BJ (cell line): ENCODE results near the gene LMTK2. TPM values are rescaled to one million over a fixed set of nuclear protein-coding genes. Genes with fewer than 3 reads are reported as not detected.

Source experiments
- CTCF ChIA-PET: fragments of 350-600 bp; formaldehyde crosslinking; extraction: SDS; loops from one replicate; lab custom pipeline; 2021; ENCODE audit warnings: antibody characterized with exemption, inconsistent platforms; lab: Yijun Ruan, JAX
- POLR2A ChIA-PET: fragments of 300-600 bp; sonication (Branson Sonifier 250); formaldehyde crosslinking; extraction: SDS; loops from one replicate; lab custom pipeline; 2021; ENCODE audit warnings: antibody characterized with exemption; lab: Charles Lee
- DNase-seq: peaks from one replicate; pipeline ENCODE4 v3.0.0-alpha.2; 2011; ENCODE audit warnings: low read depth
- H3K27me3 ChIP-seq: 2 replicates; pipeline ENCODE4 v1.6.0; 2011; ENCODE audit warnings: low read length; ENCODE audit not compliant: control insufficient read depth, insufficient read depth
- H3K36me3 ChIP-seq: 2 replicates; pipeline ENCODE4 v1.5.1; 2011; ENCODE audit warnings: low read length; ENCODE audit not compliant: control insufficient read depth, insufficient read depth
- H3K4me3 ChIP-seq: 2 replicates; pipeline ENCODE4 v1.5.1; 2011; ENCODE audit warnings: low read depth, mild to moderate bottlenecking, control low read depth, low read length
- CTCF ChIP-seq: IDR thresholded peaks from 2 replicates; pipeline ENCODE4 v1.5.1; 2011; ENCODE audit warnings: low read depth, mild to moderate bottlenecking, control low read depth, inconsistent platforms, low read length, moderate library complexity; ENCODE audit not compliant: insufficient read depth
- polyA minus RNA-seq: library from RNA; depleted of rRNA, polyadenylated mRNA; stranded (reverse); fragments of >200 nt; gene quantifications from 2 replicates; pipeline ENCODE4 v1.2.3, GENCODE V29; 2011; rRNA and poly(A)+ RNA removed
- polyA plus RNA-seq: library from polyadenylated mRNA; depleted of rRNA; stranded (reverse); fragments of >200 nt; gene quantifications from 2 replicates; pipeline ENCODE4 v1.2.3, GENCODE V29; 2011; rRNA removed

The LMTK2 gene
- polyA plus RNA-seq (3.0 and 3.8 TPM in 2 replicates), polyA minus RNA-seq (7.2 and 7.7 TPM in 2 replicates)

- DNase-seq = peak; percentile 38
- ChIA-PET CTCF (interaction anchor here (0.9 to 3.8 kb wide), 13 partner anchors 9 to 85 kb away, joined by 3 to 102 read pairs (median 6); no protein-coding TSS in a partner anchor), POLR2A (no interaction called here)
- peak; percentile 96 for TF ChIP-seq CTCF
- Histone ChIP-seq H3K36me3 (no peaks in the 10 kb centered on the region), H3K4me3 (peak within 1 kb of the TSS; percentile 89), H3K27me3 (no peaks in the 10 kb centered on the region)
Measured at GRCh38 chr7:98106647-98107312, at the start of gene LMTK2. Gene LMTK2 (plus strand): TSS chr7:98106862. CDS start chr7:98107178, 316 bp downstream.

GRCh38 chr7:98057157-98057556, 49.5 kb upstream of the LMTK2 start:
- no peaks in the 10 kb centered on the region for H3K27me3 ChIP-seq
- H3K4me3 ChIP-seq = no peak overlapping the region
- CTCF ChIA-PET = no interaction called here
- DNase-seq = no peak
- no peak for TF ChIP-seq CTCF
- POLR2A ChIA-PET = no interaction called here
- no peaks in the 10 kb centered on the region for H3K36me3 ChIP-seq

GRCh38 chr7:98058186-98058585, 48.5 kb upstream of the LMTK2 start:
- POLR2A ChIA-PET = no interaction called here
- CTCF ChIA-PET = no interaction called here
- DNase-seq = no peak
- Histone ChIP-seq H3K36me3 (no peaks in the 10 kb centered on the region), H3K27me3 (no peaks in the 10 kb centered on the region), H3K4me3 (no peak overlapping the region)
- no peak for TF ChIP-seq CTCF

- CTCF ChIA-PET = no interaction called here
- TF ChIP-seq CTCF = no peak
- POLR2A ChIA-PET = no interaction called here
- DNase-seq = no peak
- no peaks in the 10 kb centered on the region for H3K27me3 ChIP-seq
- no peaks in the 10 kb centered on the region for H3K36me3 ChIP-seq
- no peak overlapping the region for H3K4me3 ChIP-seq
Measured at GRCh38 chr7:98064233-98064632, 42.4 kb upstream of the LMTK2 start.

GRCh38 chr7:98066208-98066607, 40.5 kb upstream of the LMTK2 start:
- POLR2A ChIA-PET = no interaction called here
- CTCF ChIA-PET = interaction anchor here (0.8 kb wide), 1 partner anchor 102 kb away, joined by 3 read pairs; no protein-coding TSS in a partner anchor
- DNase-seq = no peak
- no peak for TF ChIP-seq CTCF
- Histone ChIP-seq H3K4me3 (no peak overlapping the region), H3K27me3 (no peaks in the 10 kb centered on the region), H3K36me3 (no peaks in the 10 kb centered on the region)
